GM12801 (cell line): ENCODE data around the gene AMHR2.

Source experiments
- TF ChIP-seq, protein P1 (sequence below): IDR thresholded peaks from one replicate; pipeline ENCODE4 v1.5.1; 2011; ENCODE audit warnings: control low read depth; ENCODE audit not compliant: insufficient read length; ENCODE audit errors: extremely low read depth

AMHR2 gene

DNA sequence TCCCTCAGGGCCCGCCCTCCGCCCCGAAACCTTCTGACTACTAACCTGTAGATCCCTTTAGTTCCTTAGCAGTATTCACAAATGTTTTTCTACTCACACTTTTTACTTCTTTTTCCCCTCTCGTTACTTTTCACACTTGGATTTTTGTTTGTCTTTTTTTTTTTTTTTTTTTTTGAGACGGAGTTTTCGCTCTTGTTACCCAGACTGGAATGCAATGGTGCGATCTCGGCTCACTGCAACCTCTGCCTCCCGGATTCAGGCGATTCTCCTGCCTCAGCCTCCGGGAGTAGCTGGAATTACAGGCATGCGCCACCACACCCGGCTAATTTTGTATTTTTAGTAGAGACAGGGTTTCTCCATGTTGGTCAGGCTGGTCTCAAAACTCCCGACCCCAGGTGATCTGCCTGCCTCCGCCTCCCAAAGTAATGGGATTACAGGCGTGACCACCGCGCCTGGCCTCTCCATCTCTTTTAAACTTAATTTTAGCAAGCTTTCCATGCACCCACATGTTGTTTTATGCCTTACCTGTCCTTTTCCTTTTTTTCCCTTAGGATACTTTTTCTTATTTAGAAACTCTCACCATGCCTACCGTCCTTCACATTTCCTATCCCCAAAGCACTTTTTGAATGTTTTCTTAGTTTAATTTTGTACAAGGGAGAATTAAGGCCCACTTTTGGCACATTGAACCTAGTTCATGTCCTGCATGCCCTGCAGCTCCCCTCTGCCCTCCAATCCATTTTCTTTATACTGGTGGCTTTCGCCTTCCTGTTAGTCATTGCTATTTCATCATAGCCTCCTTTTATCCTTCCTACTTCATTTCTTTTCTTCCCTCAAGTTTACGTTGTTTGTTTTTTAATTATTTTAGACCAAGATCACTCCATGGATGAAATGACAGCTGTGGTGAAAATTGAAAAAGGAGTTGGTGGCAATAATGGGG is 42.6 kb upstream of the AMHR2 start:
- TF ChIP-seq, protein P1, sequence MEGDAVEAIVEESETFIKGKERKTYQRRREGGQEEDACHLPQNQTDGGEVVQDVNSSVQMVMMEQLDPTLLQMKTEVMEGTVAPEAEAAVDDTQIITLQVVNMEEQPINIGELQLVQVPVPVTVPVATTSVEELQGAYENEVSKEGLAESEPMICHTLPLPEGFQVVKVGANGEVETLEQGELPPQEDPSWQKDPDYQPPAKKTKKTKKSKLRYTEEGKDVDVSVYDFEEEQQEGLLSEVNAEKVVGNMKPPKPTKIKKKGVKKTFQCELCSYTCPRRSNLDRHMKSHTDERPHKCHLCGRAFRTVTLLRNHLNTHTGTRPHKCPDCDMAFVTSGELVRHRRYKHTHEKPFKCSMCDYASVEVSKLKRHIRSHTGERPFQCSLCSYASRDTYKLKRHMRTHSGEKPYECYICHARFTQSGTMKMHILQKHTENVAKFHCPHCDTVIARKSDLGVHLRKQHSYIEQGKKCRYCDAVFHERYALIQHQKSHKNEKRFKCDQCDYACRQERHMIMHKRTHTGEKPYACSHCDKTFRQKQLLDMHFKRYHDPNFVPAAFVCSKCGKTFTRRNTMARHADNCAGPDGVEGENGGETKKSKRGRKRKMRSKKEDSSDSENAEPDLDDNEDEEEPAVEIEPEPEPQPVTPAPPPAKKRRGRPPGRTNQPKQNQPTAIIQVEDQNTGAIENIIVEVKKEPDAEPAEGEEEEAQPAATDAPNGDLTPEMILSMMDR: no peak

DNA sequence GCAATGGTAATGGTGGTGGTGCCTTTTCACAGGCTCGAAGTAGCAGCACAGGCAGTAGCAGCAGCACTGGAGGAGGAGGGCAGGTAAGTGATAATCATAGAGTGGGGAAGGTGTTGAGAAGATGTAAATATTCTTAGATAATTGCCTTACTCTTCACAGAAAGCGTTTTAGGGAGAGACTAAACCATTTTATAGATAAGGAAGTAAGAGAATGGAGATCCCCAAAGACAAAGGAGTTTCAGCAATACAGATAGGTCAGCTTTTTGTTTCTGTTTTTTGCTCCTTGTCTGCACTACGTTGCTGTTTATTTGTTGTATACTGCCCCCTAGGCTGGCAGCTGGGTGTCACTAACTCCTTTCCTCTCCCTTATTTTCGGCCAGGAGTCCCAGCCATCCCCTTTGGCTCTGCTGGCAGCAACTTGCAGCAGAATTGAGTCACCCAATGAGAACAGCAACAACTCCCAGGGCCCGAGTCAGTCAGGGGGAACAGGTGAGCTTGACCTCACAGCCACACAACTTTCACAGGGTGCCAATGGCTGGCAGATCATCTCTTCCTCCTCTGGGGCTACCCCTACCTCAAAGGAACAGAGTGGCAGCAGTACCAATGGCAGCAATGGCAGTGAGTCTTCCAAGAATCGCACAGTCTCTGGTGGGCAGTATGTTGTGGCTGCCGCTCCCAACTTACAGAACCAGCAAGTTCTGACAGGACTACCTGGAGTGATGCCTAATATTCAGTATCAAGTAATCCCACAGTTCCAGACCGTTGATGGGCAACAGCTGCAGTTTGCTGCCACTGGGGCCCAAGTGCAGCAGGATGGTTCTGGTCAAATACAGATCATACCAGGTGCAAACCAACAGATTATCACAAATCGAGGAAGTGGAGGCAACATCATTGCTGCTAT is 41.7 kb upstream of the AMHR2 start:
- TF ChIP-seq, protein P1: no peak

DNA sequence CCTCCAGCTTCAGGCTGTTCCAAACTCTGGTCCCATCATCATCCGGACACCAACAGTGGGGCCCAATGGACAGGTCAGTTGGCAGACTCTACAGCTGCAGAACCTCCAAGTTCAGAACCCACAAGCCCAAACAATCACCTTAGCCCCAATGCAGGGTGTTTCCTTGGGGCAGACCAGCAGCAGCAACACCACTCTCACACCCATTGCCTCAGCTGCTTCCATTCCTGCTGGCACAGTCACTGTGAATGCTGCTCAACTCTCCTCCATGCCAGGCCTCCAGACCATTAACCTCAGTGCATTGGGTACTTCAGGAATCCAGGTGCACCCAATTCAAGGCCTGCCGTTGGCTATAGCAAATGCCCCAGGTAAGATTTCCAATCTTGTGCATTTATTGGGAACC is 40.4 kb upstream of the AMHR2 start:
- TF ChIP-seq, protein P1: no peak

DNA sequence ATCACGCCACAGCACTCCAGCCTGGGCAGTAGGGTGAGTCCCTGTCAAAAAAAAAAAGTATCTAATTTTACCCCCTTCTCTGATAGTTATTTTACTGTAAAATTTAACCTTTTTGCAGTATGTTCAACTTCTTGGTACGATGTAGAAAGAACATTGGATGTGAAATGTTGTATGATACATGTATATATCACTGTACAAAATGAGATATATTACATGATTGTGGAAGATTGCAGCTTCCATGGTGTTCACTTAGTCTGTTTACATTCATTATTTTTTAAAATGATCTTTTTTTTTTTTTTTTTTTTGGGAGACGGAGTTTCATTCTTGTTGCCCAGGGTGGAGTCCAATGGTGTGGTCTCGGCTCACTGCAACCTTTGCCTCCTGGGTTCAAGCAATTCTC is 34.7 kb upstream of the AMHR2 start:
- TF ChIP-seq, protein P1: no peak

DNA sequence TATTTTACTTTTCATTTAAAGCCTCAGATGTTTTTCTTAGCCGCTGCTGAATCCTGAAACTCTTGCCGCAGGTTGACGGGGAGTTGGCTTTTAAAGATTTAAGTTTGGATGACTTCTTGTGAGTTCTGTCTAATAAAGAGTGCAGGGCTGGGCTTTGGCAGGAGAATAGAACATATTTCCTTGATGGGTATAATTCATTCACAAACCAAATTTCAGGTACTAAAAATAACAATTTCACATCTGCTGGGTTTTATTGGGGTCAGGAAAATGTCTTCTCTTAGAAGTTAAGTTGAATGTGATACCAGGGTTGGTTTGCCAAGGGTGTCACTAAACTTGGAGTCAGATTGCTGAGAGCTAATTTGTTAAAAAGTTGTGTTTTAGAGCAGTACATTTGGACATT is 34.0 kb upstream of the AMHR2 start:
- TF ChIP-seq, protein P1: no peak

DNA sequence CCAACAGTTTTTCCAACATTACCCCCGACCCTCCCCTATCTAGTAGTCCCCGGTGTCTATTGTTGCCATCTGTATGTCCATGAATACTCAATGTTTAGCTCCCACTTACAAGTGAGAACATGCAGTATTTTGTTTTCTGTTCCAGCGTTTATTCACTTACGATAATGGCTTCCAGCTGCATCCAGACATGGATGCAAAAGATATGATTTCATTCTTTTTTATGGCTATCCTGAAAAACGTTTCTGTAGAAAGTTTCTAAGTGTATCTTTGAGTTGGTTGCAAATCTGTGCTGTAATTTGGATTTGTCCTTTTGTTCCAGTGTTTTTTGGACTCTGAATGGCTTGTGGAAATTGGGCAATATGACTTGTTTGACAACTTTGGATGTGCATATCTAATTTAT is 31.9 kb upstream of the AMHR2 start:
- TF ChIP-seq, protein P1: no peak

DNA sequence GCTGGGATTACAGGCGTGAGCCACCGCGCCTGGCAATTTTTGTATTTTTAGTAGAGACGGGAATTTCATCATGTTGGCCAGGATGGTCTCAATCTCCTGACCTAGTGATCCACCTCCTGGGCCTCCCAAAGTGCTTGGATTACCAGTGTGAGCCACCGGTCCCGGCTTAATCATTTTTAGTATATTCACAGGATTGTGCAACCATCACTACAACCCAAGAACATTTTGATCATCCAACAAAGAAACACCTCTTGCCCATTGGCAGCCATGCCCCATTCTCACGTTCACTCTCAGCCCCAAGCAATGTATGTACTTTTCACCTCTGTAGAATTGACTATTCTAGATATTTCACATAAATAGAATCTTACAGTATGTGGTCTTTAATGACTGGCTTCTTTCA is 23.8 kb upstream of the AMHR2 start:
- TF ChIP-seq, protein P1: no peak
